ENCODE results near the gene PACRG.

PACRG gene

GRCh38 chr6:163285691-163286090 lies 557.9 kb downstream of the PACRG start:
- DNase-seq (ENCODE audit: low read depth in 2 of 2): no peak

- DNase-seq (ENCODE audit: low read depth in 2 of 2): no peak
These were observed 559.9 kb downstream of the PACRG start for GRCh38 chr6:163287626-163288025.

GRCh38 chr6:163288066-163288465 lies 560.3 kb downstream of the PACRG start:
- no peak for DNase-seq (ENCODE audit: low read depth in 2 of 2)

- DNase-seq (ENCODE audit: low read depth in 2 of 2): no peak
These were observed 561.1 kb downstream of the PACRG start for GRCh38 chr6:163288915-163289314.

GRCh38 chr6:163289447-163289846 lies 561.7 kb downstream of the PACRG start:
- no peak for DNase-seq (ENCODE audit: low read depth in 2 of 2)

GRCh38 chr6:163290545-163291274 lies 562.9 kb downstream of the PACRG start:
- DNase-seq (ENCODE audit: low read depth in 2 of 2): no peak

GRCh38 chr6:163291622-163292021 lies 563.8 kb downstream of the PACRG start:
- no peak for DNase-seq (ENCODE audit: low read depth in 2 of 2)

- no peak for DNase-seq (ENCODE audit: low read depth in 2 of 2)
These were observed 565.5 kb downstream of the PACRG start for GRCh38 chr6:163293286-163293685.

GRCh38 chr6:163294734-163295133 lies 567.0 kb downstream of the PACRG start:
- DNase-seq (ENCODE audit: low read depth in 2 of 2): no peak

GRCh38 chr6:163296835-163297519 lies 569.2 kb downstream of the PACRG start:
- DNase-seq (ENCODE audit: low read depth in 2 of 2): no peak

- DNase-seq (ENCODE audit: low read depth in 2 of 2): no peak
These were observed 570.5 kb downstream of the PACRG start for GRCh38 chr6:163298079-163298830.

GRCh38 chr6:163300838-163301237 lies 573.1 kb downstream of the PACRG start:
- no peak for DNase-seq (ENCODE audit: low read depth in 2 of 2)

GRCh38 chr6:163301726-163302635 lies 574.2 kb downstream of the PACRG start:
- no peak for DNase-seq (ENCODE audit: low read depth in 2 of 2)

GRCh38 chr6:163302747-163303146 lies 575.0 kb downstream of the PACRG start:
- no peak for DNase-seq (ENCODE audit: low read depth in 2 of 2)

- DNase-seq (ENCODE audit: low read depth in 2 of 2): no peak
These were observed 578.2 kb downstream of the PACRG start for GRCh38 chr6:163306000-163306399.

- DNase-seq (ENCODE audit: low read depth in 2 of 2): no peak
These were observed 581.1 kb downstream of the PACRG start for GRCh38 chr6:163308629-163309440.

GRCh38 chr6:163309491-163310026 lies 581.8 kb downstream of the PACRG start:
- DNase-seq (ENCODE audit: low read depth in 2 of 2): no peak

- DNase-seq (ENCODE audit: low read depth in 2 of 2): no peak
These were observed 582.6 kb downstream of the PACRG start for GRCh38 chr6:163310096-163310972.

GRCh38 chr6:163310973-163311383 lies 583.2 kb downstream of the PACRG start:
- no peak for DNase-seq (ENCODE audit: low read depth in 2 of 2)

All from activated CD8-positive, alpha-beta memory T cell treated with anti-CD3 and anti-CD28 coated beads for 4 hours (primary cell).